Smooth muscle cell of the brain vasculature (primary cell): Measurements from ENCODE around the gene SELENOW.

Experiments
- DNase-seq: peaks from one replicate; pipeline ENCODE4 v3.0.0-alpha.2; 2012; ENCODE audit warnings: low read depth, low spot score

SELENOW gene

DNA sequence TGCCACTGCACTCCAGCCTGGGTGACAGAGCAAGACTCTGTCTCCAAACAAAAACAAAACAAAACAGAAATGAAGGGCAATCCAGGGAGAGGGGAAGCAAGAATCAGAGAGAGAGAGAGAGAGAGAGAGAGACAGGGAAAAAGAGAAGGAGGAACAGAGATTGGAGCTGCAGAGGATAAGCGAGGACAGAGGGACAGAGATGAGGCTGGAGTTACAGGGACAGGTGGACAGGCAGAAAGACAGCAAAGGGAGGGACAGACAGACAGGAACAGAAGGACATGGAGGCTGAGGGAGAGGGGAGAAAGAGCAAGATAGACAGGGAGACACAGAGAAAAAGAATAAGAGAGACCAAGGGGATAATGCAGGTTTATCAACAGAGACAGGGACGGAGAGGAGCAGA lies 41.9 kb downstream of the SELENOW start:
- no peak for DNase-seq

GRCh38 chr19:47821460-47822020 lies 43.0 kb downstream of the SELENOW start, which contains the start of gene CRX:
TSS of gene CRX (plus strand) at chr19:47821937. CDS start at chr19:47834444, 12,507 bp downstream.
- DNase-seq, result no peak

DNA sequence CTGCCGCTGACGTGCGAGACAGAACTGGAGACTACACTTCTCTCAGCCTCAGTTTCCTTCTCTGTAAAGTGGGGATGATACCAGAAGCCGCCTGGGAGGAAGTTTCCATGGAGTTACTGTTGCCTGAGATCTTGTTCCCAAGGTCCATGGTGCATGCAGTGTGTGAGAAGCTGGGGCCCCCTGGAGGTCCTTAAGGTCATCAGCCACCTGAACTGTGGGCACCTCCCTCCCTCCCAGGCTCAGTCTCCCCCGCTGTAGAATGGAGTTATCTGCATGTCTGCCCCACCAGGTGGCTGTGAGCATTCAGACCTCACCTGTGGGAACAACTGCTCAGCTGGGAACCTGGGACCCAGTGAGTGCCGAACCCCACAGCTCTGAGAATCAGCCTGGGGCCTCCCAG lies 45.9 kb downstream of the SELENOW start:
- no peak for DNase-seq

GRCh38 chr19:47826800-47827199 lies 48.3 kb downstream of the SELENOW start:
- DNase-seq, result no peak

- no peak for DNase-seq
These were observed 54.2 kb downstream of the SELENOW start for GRCh38 chr19:47832723-47833122.
